Measurements from ENCODE around the gene CRACDL. TPM values are rescaled to one million over a fixed set of nuclear protein-coding genes. Genes with fewer than 3 reads are reported as not detected.

The CRACDL gene
- total RNA-seq, result 0.04 and 0.06 TPM in 2 replicates
- 0.32 TPM in 1 of 2 replicates, not detected in the other for polyA plus RNA-seq

- DNase-seq (ENCODE audit: low read depth in 1 of 2, low spot score in 1 of 2), result peak; percentile 27 to 73
- TF ChIP-seq CTCF (IDR thresholded peaks at IDR 0.05; ENCODE audit: low read depth, low read length), result no peak
- no peak within 1 kb of the TSS for H3K27ac ChIP-seq
These were observed at the start of gene CRACDL for GRCh38 chr2:98935777-98936352. CRACDL (minus strand) TSS chr2:98936225; CDS start chr2:98846800, 89,425 bp downstream.

GRCh38 chr2:98975611-98976010, 39.6 kb upstream of the CRACDL start:
- H3K9me3 ChIP-seq (ENCODE audit: low read depth), result no peaks in the 10 kb centered on the region
- TF ChIP-seq CTCF (IDR thresholded peaks at IDR 0.05; ENCODE audit: low read depth, low read length), result no peak
- H3K4me3 ChIP-seq, result no peak overlapping the region
- H3K27me3 ChIP-seq, result no peaks in the 10 kb centered on the region
- H3K27ac ChIP-seq, result no peak overlapping the region
- no peak for DNase-seq (ENCODE audit: low read depth in 1 of 2, low spot score in 1 of 2)
- no peaks in the 10 kb centered on the region for H3K36me3 ChIP-seq
- H3K4me1 ChIP-seq (ENCODE audit: low read depth), result no peaks in the 10 kb centered on the region

More at GRCh38 chr2:98935777-98936352, at the start of gene CRACDL:
- Histone ChIP-seq H3K4me1 (ENCODE audit: low read depth) (no peaks in the 10 kb centered on the region), H3K4me3 (peak within 1 kb of the TSS; percentile 39), H3K9me3 (ENCODE audit: low read depth) (no peaks in the 10 kb centered on the region), H3K27me3 (peaks cover 78% of the 10 kb centered on the region), H3K36me3 (no peaks in the 10 kb centered on the region)

- TF ChIP-seq CTCF (IDR thresholded peaks at IDR 0.05; ENCODE audit: low read depth, low read length), result no peak
- Histone ChIP-seq H3K4me1 (ENCODE audit: low read depth) (no peaks in the 10 kb centered on the region), H3K27ac (no peak overlapping the region), H3K9me3 (ENCODE audit: low read depth) (no peaks in the 10 kb centered on the region), H3K4me3 (no peak overlapping the region), H3K27me3 (no peaks in the 10 kb centered on the region), H3K36me3 (no peaks in the 10 kb centered on the region)
- no peak for DNase-seq (ENCODE audit: low read depth in 1 of 2, low spot score in 1 of 2)
These were observed 36.6 kb upstream of the CRACDL start for GRCh38 chr2:98972582-98973167.

- Histone ChIP-seq H3K27ac (no peak overlapping the region), H3K4me3 (no peak overlapping the region), H3K9me3 (ENCODE audit: low read depth) (no peaks in the 10 kb centered on the region), H3K27me3 (peaks cover 9% of the 10 kb centered on the region), H3K36me3 (no peaks in the 10 kb centered on the region), H3K4me1 (ENCODE audit: low read depth) (no peaks in the 10 kb centered on the region)
- TF ChIP-seq CTCF (IDR thresholded peaks at IDR 0.05; ENCODE audit: low read depth, low read length), result no peak
- no peak for DNase-seq (ENCODE audit: low read depth in 1 of 2, low spot score in 1 of 2)
These were observed 23.9 kb upstream of the CRACDL start for GRCh38 chr2:98959810-98960507.

- Histone ChIP-seq H3K36me3 (no peaks in the 10 kb centered on the region), H3K27me3 (peaks cover 11% of the 10 kb centered on the region), H3K4me1 (ENCODE audit: low read depth) (no peaks in the 10 kb centered on the region), H3K4me3 (no peak overlapping the region), H3K27ac (no peak overlapping the region), H3K9me3 (ENCODE audit: low read depth) (no peaks in the 10 kb centered on the region)
- no peak for TF ChIP-seq CTCF (IDR thresholded peaks at IDR 0.05; ENCODE audit: low read depth, low read length)
- peak in 1 of 2 donors; percentile 10 for DNase-seq (ENCODE audit: low read depth in 1 of 2, low spot score in 1 of 2)
These were observed 16.9 kb upstream of the CRACDL start for GRCh38 chr2:98952966-98953365.

All from cardiac muscle cell (in vitro differentiated cells and primary cell).